GM19467 (cell line): ENCODE results near the gene GIPC1.
A peak's percentile ranks its signal among the peaks of the same experiment; 100 is the strongest.
"Not testable (repeated sequence)": the region's sequence is repeated elsewhere in the genome, so short reads cannot be mapped to it uniquely, and the experiment has no call there.

Experiments
- ATAC-seq: cut with Tn5 transposase; IDR thresholded peaks from one replicate; pipeline ENCODE4 v1.9.1; 2021; ENCODE audit warnings: mild to moderate bottlenecking, moderate library complexity; ENCODE audit not compliant: unreplicated experiment

The GIPC1 gene

GRCh38 chr19:14472202-14472938 is 23.6 kb downstream of the GIPC1 start:
- ATAC-seq: no peak

GRCh38 chr19:14471436-14472187 is 24.3 kb downstream of the GIPC1 start:
- ATAC-seq: no peak

GRCh38 chr19:14470031-14470876 is 25.7 kb downstream of the GIPC1 start:
- no peak for ATAC-seq

GRCh38 chr19:14467816-14468215 is 28.1 kb downstream of the GIPC1 start:
- ATAC-seq: no peak

- ATAC-seq: no peak
Measured at GRCh38 chr19:14467391-14467790, 28.5 kb downstream of the GIPC1 start.

GRCh38 chr19:14463747-14464146 is 32.2 kb downstream of the GIPC1 start:
- no peak for ATAC-seq

GRCh38 chr19:14462401-14462800 is 33.5 kb downstream of the GIPC1 start:
- not testable (repeated sequence) for ATAC-seq

- no peak for ATAC-seq
Measured at GRCh38 chr19:14460935-14461334, 35.0 kb downstream of the GIPC1 start.

GRCh38 chr19:14459703-14460102 is 36.2 kb downstream of the GIPC1 start:
- no peak for ATAC-seq

GRCh38 chr19:14452303-14452702 is 43.6 kb downstream of the GIPC1 start:
- not testable (repeated sequence) for ATAC-seq

GRCh38 chr19:14450876-14451275 is 45.1 kb downstream of the GIPC1 start:
- no peak for ATAC-seq

GRCh38 chr19:14450168-14450874 is 45.6 kb downstream of the GIPC1 start:
- ATAC-seq: no peak

- ATAC-seq: no peak
Measured at GRCh38 chr19:14449321-14449720, 46.6 kb downstream of the GIPC1 start.

- no peak for ATAC-seq
Measured at GRCh38 chr19:14446336-14447036, 49.4 kb downstream of the GIPC1 start.

GRCh38 chr19:14443632-14444216 is 52.2 kb downstream of the GIPC1 start:
- ATAC-seq: no peak

- ATAC-seq: no peak
Measured at GRCh38 chr19:14442891-14443631, 52.9 kb downstream of the GIPC1 start.

- ATAC-seq: no peak
Measured at GRCh38 chr19:14441041-14441938, 54.6 kb downstream of the GIPC1 start.

- peak; percentile 73 for ATAC-seq
Measured at GRCh38 chr19:14440049-14440448, 55.9 kb downstream of the GIPC1 start.
